CD4-positive, alpha-beta T cell treated with Interleukin-17A for 4 hours (primary cell): ENCODE data around the gene NPDC1.
"Not testable (repeated sequence)": the region's sequence is repeated elsewhere in the genome, so short reads cannot be mapped to it uniquely, and the experiment has no call there.

Source experiments
- DNase-seq: peaks from one replicate; pipeline ENCODE4 v3.0.0-alpha.2; 2020; ENCODE audit warnings: mixed read lengths

Gene NPDC1

GRCh38 chr9:137009217-137009616 lies 36.8 kb downstream of the NPDC1 start:
- DNase-seq: no peak

GRCh38 chr9:137008312-137008711 lies 37.7 kb downstream of the NPDC1 start:
- DNase-seq: no peak

- DNase-seq: no peak
These were observed 38.1 kb downstream of the NPDC1 start for GRCh38 chr9:137007816-137008270.

- no peak for DNase-seq
These were observed 38.7 kb downstream of the NPDC1 start for GRCh38 chr9:137007108-137007815.

GRCh38 chr9:137006116-137007003 lies 39.6 kb downstream of the NPDC1 start:
- DNase-seq: no peak

- DNase-seq: not testable (repeated sequence)
These were observed 41.7 kb downstream of the NPDC1 start for GRCh38 chr9:137004285-137004684.

- DNase-seq: no peak
These were observed 43.3 kb downstream of the NPDC1 start for GRCh38 chr9:137002646-137003041.

GRCh38 chr9:137001857-137002645 lies 43.9 kb downstream of the NPDC1 start:
- DNase-seq: no peak

- no peak for DNase-seq
These were observed 45.6 kb downstream of the NPDC1 start for GRCh38 chr9:137000177-137000930.

- DNase-seq: peak; percentile 43
These were observed 48.1 kb downstream of the NPDC1 start for GRCh38 chr9:136997830-136998234.

- no peak for DNase-seq
These were observed 48.6 kb downstream of the NPDC1 start for GRCh38 chr9:136997371-136997770.

GRCh38 chr9:136996361-136997292 lies 49.4 kb downstream of the NPDC1 start, which contains the start of gene CLIC3:
Gene CLIC3 (minus strand): TSS chr9:136996568. CDS start chr9:136996543, 25 bp downstream.
- peak; percentile 69 for DNase-seq

GRCh38 chr9:136995772-136996311 lies 50.1 kb downstream of the NPDC1 start:
- no peak for DNase-seq

- no peak for DNase-seq
These were observed 50.6 kb downstream of the NPDC1 start for GRCh38 chr9:136995362-136995761.

- DNase-seq: no peak
These were observed 51.1 kb downstream of the NPDC1 start for GRCh38 chr9:136994888-136995230.

- DNase-seq: no peak
These were observed 51.6 kb downstream of the NPDC1 start for GRCh38 chr9:136994180-136994887.

GRCh38 chr9:136992819-136993369 lies 53.1 kb downstream of the NPDC1 start:
- DNase-seq: no peak

- peak; percentile 97 for DNase-seq
These were observed 53.8 kb downstream of the NPDC1 start, which contains the start of gene PAXX for GRCh38 chr9:136991993-136992818. Gene PAXX (plus strand): TSS chr9:136992422. CDS start chr9:136992444, 22 bp downstream.
